Lower leg skin (tissue), 3 donors: ENCODE measurements around the gene OR10AD1.

Experiments used
- POLR2A ChIP-seq, 2 donors: fragments of 450-650 bp; IDR thresholded peaks; one replicate each; pipeline ENCODE4 v1.6.1; 2016 to 2017; ENCODE audit warnings: antibody characterized with exemption in 2 of 2, mild to moderate bottlenecking in 1 of 2, moderate library complexity in 1 of 2
- TF ChIP-seq, protein P1 (sequence below), 3 donors: fragments of 450-650 bp; IDR thresholded peaks; one replicate each; pipeline ENCODE4 v1.5.1; 2016; ENCODE audit warnings: antibody characterized with exemption in 3 of 3, mild to moderate bottlenecking in 3 of 3, moderate library complexity in 2 of 3

DNA sequence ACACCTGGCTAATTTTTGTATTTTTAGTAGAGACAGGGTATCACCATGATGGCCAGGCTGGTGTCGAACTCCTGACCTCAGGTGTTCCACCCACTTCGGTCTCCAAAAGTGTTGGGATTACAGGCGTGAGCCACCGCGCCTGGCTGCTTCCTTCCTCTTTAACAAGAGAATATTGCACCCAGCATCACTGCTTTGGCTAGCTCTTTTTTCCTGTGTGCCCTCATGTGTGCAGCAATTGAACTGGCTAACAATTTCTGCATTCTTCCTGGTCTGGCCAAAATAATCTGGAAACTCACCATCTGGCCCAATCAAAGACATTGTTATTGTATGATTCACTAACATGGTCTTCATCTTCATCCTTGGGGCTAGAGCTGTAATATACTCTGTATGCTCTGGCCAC is 43.0 kb downstream of the OR10AD1 start:
- TF ChIP-seq, protein P1, sequence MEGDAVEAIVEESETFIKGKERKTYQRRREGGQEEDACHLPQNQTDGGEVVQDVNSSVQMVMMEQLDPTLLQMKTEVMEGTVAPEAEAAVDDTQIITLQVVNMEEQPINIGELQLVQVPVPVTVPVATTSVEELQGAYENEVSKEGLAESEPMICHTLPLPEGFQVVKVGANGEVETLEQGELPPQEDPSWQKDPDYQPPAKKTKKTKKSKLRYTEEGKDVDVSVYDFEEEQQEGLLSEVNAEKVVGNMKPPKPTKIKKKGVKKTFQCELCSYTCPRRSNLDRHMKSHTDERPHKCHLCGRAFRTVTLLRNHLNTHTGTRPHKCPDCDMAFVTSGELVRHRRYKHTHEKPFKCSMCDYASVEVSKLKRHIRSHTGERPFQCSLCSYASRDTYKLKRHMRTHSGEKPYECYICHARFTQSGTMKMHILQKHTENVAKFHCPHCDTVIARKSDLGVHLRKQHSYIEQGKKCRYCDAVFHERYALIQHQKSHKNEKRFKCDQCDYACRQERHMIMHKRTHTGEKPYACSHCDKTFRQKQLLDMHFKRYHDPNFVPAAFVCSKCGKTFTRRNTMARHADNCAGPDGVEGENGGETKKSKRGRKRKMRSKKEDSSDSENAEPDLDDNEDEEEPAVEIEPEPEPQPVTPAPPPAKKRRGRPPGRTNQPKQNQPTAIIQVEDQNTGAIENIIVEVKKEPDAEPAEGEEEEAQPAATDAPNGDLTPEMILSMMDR (IDR thresholded peaks at IDR 0.05): no peak
- no peak for TF ChIP-seq POLR2A (IDR thresholded peaks at IDR 0.05)
